ENCODE results near the gene CROCC2.

Gene CROCC2

GRCh38 chr2:240921995-240922244 lies 15.8 kb downstream of the CROCC2 start:
- no peak overlapping the region for H3K27ac ChIP-seq
- TF ChIP-seq CTCF (IDR thresholded peaks at IDR 0.05; ENCODE audit: low read depth, low read length) = no peak
- H3K4me3 ChIP-seq (ENCODE audit: low read depth, low read length) = no peak overlapping the region
- H3K36me3 ChIP-seq = no peaks in the 10 kb centered on the region
- no peaks in the 10 kb centered on the region for H3K27me3 ChIP-seq (ENCODE audit: insufficient read depth, low read depth, severe bottlenecking)
- peak; percentile 1 for DNase-seq
- H3K9me3 ChIP-seq (ENCODE audit: severe bottlenecking) = no peaks in the 10 kb centered on the region

GRCh38 chr2:240922245-240922981 lies 16.3 kb downstream of the CROCC2 start:
- TF ChIP-seq CTCF (IDR thresholded peaks at IDR 0.05; ENCODE audit: low read depth, low read length) = no peak
- Histone ChIP-seq H3K4me3 (ENCODE audit: low read depth, low read length) (no peak overlapping the region), H3K27me3 (ENCODE audit: insufficient read depth, low read depth, severe bottlenecking) (no peaks in the 10 kb centered on the region), H3K9me3 (ENCODE audit: severe bottlenecking) (no peaks in the 10 kb centered on the region), H3K27ac (no peak overlapping the region), H3K36me3 (no peaks in the 10 kb centered on the region)
- peak; percentile 4 for DNase-seq

GRCh38 chr2:240922982-240923537 lies 16.9 kb downstream of the CROCC2 start:
- Histone ChIP-seq H3K36me3 (no peaks in the 10 kb centered on the region), H3K27ac (no peak overlapping the region), H3K4me3 (ENCODE audit: low read depth, low read length) (no peak overlapping the region), H3K27me3 (ENCODE audit: insufficient read depth, low read depth, severe bottlenecking) (no peaks in the 10 kb centered on the region), H3K9me3 (ENCODE audit: severe bottlenecking) (no peaks in the 10 kb centered on the region)
- DNase-seq = peak; percentile 6
- TF ChIP-seq CTCF (IDR thresholded peaks at IDR 0.05; ENCODE audit: low read depth, low read length) = no peak

GRCh38 chr2:240925191-240925567 lies 19.0 kb downstream of the CROCC2 start:
- Histone ChIP-seq H3K27me3 (ENCODE audit: insufficient read depth, low read depth, severe bottlenecking) (no peaks in the 10 kb centered on the region), H3K36me3 (no peaks in the 10 kb centered on the region), H3K4me3 (ENCODE audit: low read depth, low read length) (no peak overlapping the region), H3K9me3 (ENCODE audit: severe bottlenecking) (no peaks in the 10 kb centered on the region), H3K27ac (no peak overlapping the region)
- no peak for TF ChIP-seq CTCF (IDR thresholded peaks at IDR 0.05; ENCODE audit: low read depth, low read length)
- peak; percentile 5 for DNase-seq

GRCh38 chr2:240925568-240926515 lies 19.7 kb downstream of the CROCC2 start:
- no peak overlapping the region for H3K27ac ChIP-seq

More at GRCh38 chr2:240925568-240926515, 19.7 kb downstream of the CROCC2 start:
- no peak for TF ChIP-seq CTCF (IDR thresholded peaks at IDR 0.05; ENCODE audit: low read depth, low read length)
- no peak overlapping the region for H3K4me3 ChIP-seq (ENCODE audit: low read depth, low read length)
- no peaks in the 10 kb centered on the region for H3K27me3 ChIP-seq (ENCODE audit: insufficient read depth, low read depth, severe bottlenecking)
- H3K9me3 ChIP-seq (ENCODE audit: severe bottlenecking) = no peaks in the 10 kb centered on the region
- DNase-seq = peak; percentile 6
- H3K36me3 ChIP-seq = no peaks in the 10 kb centered on the region

Measured in WERI-Rb-1 (cell line).